OCI-LY7 (cell line): ENCODE measurements around the gene SLC66A3. TPM values are rescaled to one million over a fixed set of nuclear protein-coding genes. Genes with fewer than 3 reads are reported as not detected.

ENCODE experiments used
- BruUV-seq: library from RNA; stranded (reverse); fragments of 400-500 nt; replicated peaks from 2 replicates; lab custom pipeline; 2021; lab: Mats Ljungman, UMichigan
- CTCF ChIA-PET: fragments of 300-600 bp; sonication (Branson Sonifier 250); formaldehyde crosslinking; loops from one replicate; lab custom pipeline; 2022; ENCODE audit warnings: antibody characterized with exemption; ENCODE audit not compliant: unreplicated experiment; lab: Charles Lee
- POLR2A ChIA-PET: fragments of 300-600 bp; sonication (Branson Sonifier 250); formaldehyde crosslinking; loops from one replicate; lab custom pipeline; 2022; ENCODE audit warnings: antibody characterized with exemption; lab: Charles Lee
- DNase-seq: peaks from one replicate; pipeline ENCODE4 v3.0.0-alpha.2; 2015; ENCODE audit warnings: low spot score
- H2AFZ ChIP-seq: fragments of 200-600 bp; sonication (generic), shearing (Covaris generic); 2 replicates; pipeline ENCODE4 v1.6.1; 2014; ENCODE audit warnings: mild to moderate bottlenecking, antibody characterized with exemption, low read length, moderate library complexity
- H3K27ac ChIP-seq: fragments of 200-600 bp; sonication (generic); 2 replicates; pipeline ENCODE4 v1.5.1; 2014; ENCODE audit warnings: mixed run types, low read depth, mild to moderate bottlenecking, moderate library complexity, low read length, inconsistent platforms; ENCODE audit not compliant: poor library complexity, severe bottlenecking
- H3K36me3 ChIP-seq: fragments of 200-600 bp; sonication (generic); 2 replicates; pipeline ENCODE4 v1.6.1; 2014; ENCODE audit warnings: mild to moderate bottlenecking, antibody characterized with exemption, low read length, moderate library complexity, mixed read lengths; ENCODE audit not compliant: insufficient read depth
- H3K4me1 ChIP-seq: fragments of 200-600 bp; sonication (generic); 2 replicates; pipeline ENCODE4 v1.5.1; 2014; ENCODE audit warnings: mild to moderate bottlenecking, low read length; ENCODE audit not compliant: insufficient read depth, poor library complexity, severe bottlenecking
- H3K4me2 ChIP-seq: fragments of 200-600 bp; sonication (generic); 2 replicates; pipeline ENCODE4 v1.6.1; 2014; ENCODE audit warnings: mild to moderate bottlenecking, low read length
- H3K4me3 ChIP-seq: fragments of 200-600 bp; sonication (generic); 2 replicates; pipeline ENCODE4 v1.5.1; 2014; ENCODE audit warnings: mild to moderate bottlenecking, low read depth, low read length; ENCODE audit not compliant: poor library complexity, severe bottlenecking
- H3K79me2 ChIP-seq: fragments of 200-600 bp; sonication (generic); 2 replicates; pipeline ENCODE4 v1.6.1; 2016; ENCODE audit warnings: low read depth, mild to moderate bottlenecking, low read length, moderate library complexity, mixed read lengths; ENCODE audit not compliant: insufficient read depth
- H3K9me2 ChIP-seq: fragments of 200-600 bp; sonication (generic); 2 replicates; pipeline ENCODE4 v1.6.1; 2016; ENCODE audit warnings: mild to moderate bottlenecking, low read length, mixed read lengths; ENCODE audit not compliant: insufficient read depth
- H3K9me3 ChIP-seq: fragments of 200-600 bp; sonication (generic); 2 replicates; pipeline ENCODE4 v1.6.1; 2014; ENCODE audit warnings: mild to moderate bottlenecking, mixed run types, low read length, mixed read lengths
- H4K20me1 ChIP-seq: fragments of 200-600 bp; sonication (generic); 2 replicates; pipeline ENCODE4 v1.6.1; 2014; ENCODE audit warnings: mild to moderate bottlenecking, antibody characterized with exemption, low read length, moderate library complexity, mixed read lengths; ENCODE audit not compliant: insufficient read depth
- CTCF ChIP-seq: fragments of 200-600 bp; sonication (generic); conservative IDR thresholded peaks from 2 replicates; pipeline ENCODE4 v1.5.1; 2014; ENCODE audit warnings: mild to moderate bottlenecking, antibody characterized with exemption, low read length, moderate library complexity, mixed read lengths
- EZH2phosphoT487 ChIP-seq: fragments of 200-600 bp; sonication (generic); IDR thresholded peaks from 2 replicates; pipeline ENCODE4 v1.6.1; 2018; ENCODE audit warnings: low read depth, borderline replicate concordance, mild to moderate bottlenecking, mixed run types, antibody characterized with exemption, low read length, moderate library complexity, mixed read lengths
- intact Hi-C: fragments of 100-400 bp; cut with micrococcal nuclease; formaldehyde crosslinking; loops from one replicate; pipeline ENCODE4 v1.10.0; 2022; ENCODE audit not compliant: unreplicated experiment
- total RNA-seq, 2 experiments: library from RNA; depleted of rRNA in 1 of 2; stranded (reverse); fragments of >200 nt in 1 of 2; shearing (Covaris generic) in 1 of 2; gene quantifications; 2 replicates each; pipeline ENCODE4 v1.2.3, GENCODE V29; 2014 to 2022

The SLC66A3 gene
- total RNA-seq, 2 experiments from 2014 or later = 6.0 to 10.0 TPM

- BruUV-seq = no TSS peak
- H3K4me2 ChIP-seq = no peak overlapping the region
- H3K9me2 ChIP-seq = no peaks in the 10 kb centered on the region
- no peak for DNase-seq
- no peaks in the 10 kb centered on the region for H4K20me1 ChIP-seq
- no peak for TF ChIP-seq EZH2phosphoT487
- no peak for TF ChIP-seq CTCF
- H3K36me3 ChIP-seq = peaks cover 17% of the 10 kb centered on the region; the same call in 1 of the 2 replicates
- no peaks in the 10 kb centered on the region for H3K4me1 ChIP-seq
- POLR2A ChIA-PET = no interaction called here
- H3K27ac ChIP-seq = no peak overlapping the region
- H3K79me2 ChIP-seq = no peaks in the 10 kb centered on the region
- H2AFZ ChIP-seq = no peak overlapping the region
- H3K4me3 ChIP-seq = no peak overlapping the region
- H3K9me3 ChIP-seq = no peaks in the 10 kb centered on the region
- intact Hi-C loops = no loop called here
- CTCF ChIA-PET = interaction anchor here (0.5 kb wide), 1 partner anchor 53 kb away, joined by 4 read pairs; a partner anchor contains a TSS
Observed at GRCh38 chr2:11186145-11186544, 30.9 kb downstream of the SLC66A3 start.

- no peaks in the 10 kb centered on the region for H3K79me2 ChIP-seq
- CTCF ChIA-PET = no interaction called here
- H4K20me1 ChIP-seq = no peaks in the 10 kb centered on the region
- H2AFZ ChIP-seq = no peak overlapping the region
- intact Hi-C loops = no loop called here
- H3K9me3 ChIP-seq = no peaks in the 10 kb centered on the region
- no peak overlapping the region for H3K4me3 ChIP-seq
- no peaks in the 10 kb centered on the region for H3K4me1 ChIP-seq
- peaks cover 20% of the 10 kb centered on the region; the same call in 1 of the 2 replicates for H3K36me3 ChIP-seq
- TF ChIP-seq CTCF (no peak), EZH2phosphoT487 (no peak)
- no peak overlapping the region for H3K27ac ChIP-seq
- BruUV-seq = no TSS peak
- DNase-seq = no peak
- POLR2A ChIA-PET = interaction anchor here (0.7 to 1.1 kb wide), 3 partner anchors 10 to 63 kb away, joined by 3 to 9 read pairs (median 5); no protein-coding TSS in a partner anchor
- no peaks in the 10 kb centered on the region for H3K9me2 ChIP-seq
- H3K4me2 ChIP-seq = no peak overlapping the region
Observed at GRCh38 chr2:11187083-11187619, 31.9 kb downstream of the SLC66A3 start.

GRCh38 chr2:11187731-11188130, 32.5 kb downstream of the SLC66A3 start:
- Histone ChIP-seq H3K79me2 (no peaks in the 10 kb centered on the region), H2AFZ (no peak overlapping the region), H3K9me2 (no peaks in the 10 kb centered on the region), H3K27ac (no peak overlapping the region), H3K9me3 (no peaks in the 10 kb centered on the region), H3K36me3 (peaks cover 19% of the 10 kb centered on the region; the same call in 1 of the 2 replicates), H4K20me1 (no peaks in the 10 kb centered on the region), H3K4me3 (no peak overlapping the region), H3K4me1 (no peaks in the 10 kb centered on the region), H3K4me2 (no peak overlapping the region)
- POLR2A ChIA-PET = interaction anchor here (0.6 to 0.7 kb wide), 3 partner anchors 36 to 62 kb away, joined by 4 to 9 read pairs (median 5); no protein-coding TSS in a partner anchor
- BruUV-seq = no TSS peak
- no peak for DNase-seq
- intact Hi-C loops = no loop called here
- CTCF ChIA-PET = no interaction called here
- TF ChIP-seq CTCF (no peak), EZH2phosphoT487 (no peak)
